Inferior parietal cortex (tissue), 1 donor: Measurements from ENCODE around the gene YBX2.

Source experiments
- DNase-seq: peaks from one replicate; pipeline ENCODE4 v3.0.0-alpha.2; 2016; ENCODE audit errors: extremely low spot score

The YBX2 gene

DNA sequence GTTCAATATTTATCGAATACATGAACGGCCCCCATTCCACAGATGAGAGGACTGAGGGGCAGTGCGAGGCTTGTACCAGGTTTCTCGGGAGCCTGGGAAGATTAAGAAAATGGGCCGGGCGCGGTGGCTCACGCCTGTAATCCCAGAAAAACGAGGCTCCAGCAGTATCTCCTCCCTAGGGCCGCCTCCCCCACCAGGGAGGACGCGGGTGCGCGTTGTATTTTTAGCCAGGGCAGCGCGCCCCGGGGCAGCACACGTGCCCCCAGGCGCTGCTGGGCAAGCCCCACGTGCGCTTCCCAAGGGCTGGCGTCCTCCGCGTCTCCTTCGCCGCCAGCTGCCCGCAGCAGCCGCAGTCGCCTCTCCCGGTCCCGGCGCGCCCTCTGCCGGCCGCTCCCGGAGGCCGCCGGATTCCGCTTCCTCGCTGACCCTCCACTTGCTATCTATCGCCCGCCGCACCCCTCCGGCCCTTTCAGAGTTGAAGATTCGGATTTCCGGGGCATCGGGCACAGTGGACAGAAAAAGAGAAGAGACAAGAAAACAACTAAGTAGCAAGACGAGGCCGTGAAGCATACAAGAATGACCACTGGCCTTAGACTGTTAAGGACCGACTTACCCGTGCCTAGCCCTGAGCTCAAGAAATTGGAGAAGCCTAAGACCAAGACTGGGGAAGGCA is 1.9 kb upstream of the YBX2 start:
- DNase-seq, result peak; percentile 77

DNA sequence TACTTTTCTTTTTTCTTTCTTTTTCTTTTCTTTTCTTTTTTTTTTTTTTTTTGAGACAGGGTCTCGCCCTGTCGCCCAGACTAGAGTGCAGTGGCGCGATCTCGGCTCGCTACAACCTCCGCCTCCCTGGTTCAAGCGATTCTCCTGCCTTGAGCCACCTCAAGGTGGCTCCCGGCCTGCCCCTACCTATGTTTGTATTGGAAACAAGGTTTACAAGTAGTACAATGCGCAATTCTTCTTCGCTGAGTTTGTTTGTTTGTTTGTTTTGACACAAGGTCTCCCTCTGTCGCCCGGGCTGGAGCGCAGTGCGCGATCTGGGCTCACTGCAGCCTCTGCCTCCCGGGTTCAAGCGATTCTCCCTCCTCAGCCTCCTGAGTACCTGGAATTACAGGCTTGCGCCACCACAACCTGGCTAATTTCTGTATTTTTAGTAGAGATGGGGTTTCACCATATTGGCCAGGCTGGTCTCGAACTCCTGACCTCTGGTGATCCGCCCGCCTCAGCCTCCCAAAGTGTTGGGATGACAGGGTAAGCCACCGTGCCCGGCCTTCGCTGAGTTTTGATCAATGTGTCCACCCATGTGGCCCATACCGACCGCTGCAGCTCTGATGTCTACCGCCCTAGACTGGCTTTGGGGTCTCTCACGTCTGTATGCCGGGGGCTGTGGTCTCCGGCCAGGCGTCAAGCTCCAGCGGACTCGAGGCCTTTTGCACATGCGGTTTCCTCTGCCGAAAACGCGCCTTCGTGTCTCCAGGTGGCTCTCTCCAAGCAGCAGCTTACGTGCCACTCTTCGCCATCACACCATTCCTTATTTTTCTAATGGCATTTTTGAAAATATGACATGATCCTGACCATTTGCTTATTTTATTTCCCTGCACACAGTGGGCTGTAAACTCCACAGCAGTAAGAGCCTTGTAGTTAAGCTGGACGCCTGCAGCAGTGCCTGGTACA is 1.1 kb upstream of the YBX2 start:
- no peak for DNase-seq

DNA sequence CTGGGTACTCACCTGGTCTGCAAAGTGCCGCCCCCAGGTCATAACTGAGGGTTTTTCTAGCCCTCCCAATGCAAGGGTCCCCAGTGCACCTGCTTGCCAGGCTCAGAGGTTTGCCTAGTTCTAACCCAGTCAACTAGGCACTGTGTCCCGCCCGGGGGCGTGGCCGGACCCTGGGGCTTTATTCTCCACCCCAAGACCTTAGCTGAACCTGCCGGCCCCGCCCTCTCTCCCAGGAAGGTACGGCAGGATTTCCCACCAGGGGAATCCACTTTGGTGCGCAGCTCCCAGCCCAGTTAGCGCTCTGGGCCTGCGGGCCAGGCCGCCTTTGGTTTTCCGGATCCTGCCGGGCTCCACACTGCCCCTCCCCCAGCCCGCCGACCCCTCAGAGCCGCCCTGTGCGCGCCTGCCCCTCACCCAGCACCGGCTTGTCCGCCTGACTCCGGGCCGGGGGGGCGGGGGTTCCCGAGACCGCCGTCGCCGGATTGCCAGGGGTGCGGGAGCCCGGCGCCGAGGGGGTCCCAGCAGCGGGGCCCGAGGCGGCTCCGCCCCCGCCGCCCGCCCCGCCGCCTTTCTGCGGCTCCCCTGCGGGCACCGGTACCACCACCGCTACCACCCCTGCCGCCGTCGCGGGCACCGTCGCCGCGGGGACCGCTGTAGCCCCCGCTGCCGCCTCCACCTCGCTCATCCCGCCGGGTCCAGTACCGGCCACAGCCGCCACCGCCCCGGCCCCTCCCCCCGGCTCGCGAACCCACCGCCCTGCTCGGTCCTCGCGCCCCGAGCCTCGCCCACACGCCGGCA is 424 bp downstream of the YBX2 start:
- DNase-seq, result no peak

- DNase-seq, result no peak
Observed at GRCh38 chr17:7293159-7293558, 1.3 kb downstream of the YBX2 start.

GRCh38 chr17:7292729-7293128 is 1.7 kb downstream of the YBX2 start:
- DNase-seq, result no peak

GRCh38 chr17:7292194-7292593 is 2.2 kb downstream of the YBX2 start:
- no peak for DNase-seq

DNA sequence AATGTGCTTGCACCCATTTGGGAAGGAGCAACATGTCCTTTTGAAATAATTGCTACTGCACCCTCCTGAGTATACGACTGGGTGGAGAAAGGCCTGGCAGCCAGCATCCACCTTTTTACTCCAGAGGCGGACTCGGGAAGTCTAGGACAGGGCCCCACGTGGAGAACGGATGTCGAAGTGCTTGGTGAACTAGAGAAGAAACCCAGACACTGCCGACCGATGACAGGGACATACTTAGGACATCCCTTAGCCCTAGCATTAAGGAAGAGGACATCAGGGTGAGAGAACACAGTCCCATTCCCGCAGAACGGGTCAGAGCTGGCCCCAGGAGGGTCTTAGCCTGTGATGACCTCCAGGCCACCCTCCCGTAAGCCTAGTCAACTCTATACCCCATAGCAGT is 3.8 kb downstream of the YBX2 start:
- DNase-seq, result no peak

DNA sequence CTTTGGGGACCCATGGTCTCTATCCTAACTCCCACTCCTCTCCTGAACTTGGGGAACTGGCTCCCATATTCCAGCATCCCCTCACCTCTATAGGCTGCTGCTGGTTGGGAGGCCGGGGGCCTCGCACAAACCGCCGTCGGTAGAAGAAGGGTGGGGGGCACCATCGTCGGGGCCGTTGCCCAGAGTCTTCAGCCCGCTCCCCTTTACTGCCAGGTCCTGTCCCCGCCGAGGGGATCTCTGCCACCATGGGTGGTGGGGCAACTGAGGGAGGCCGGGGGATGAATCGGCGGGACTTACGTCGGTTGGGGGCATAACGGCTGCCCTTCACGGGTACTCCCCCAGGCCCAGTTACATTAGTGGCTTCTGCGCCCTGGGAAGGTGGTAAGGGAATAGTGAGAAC is 4.3 kb downstream of the YBX2 start:
- DNase-seq, result no peak

DNA sequence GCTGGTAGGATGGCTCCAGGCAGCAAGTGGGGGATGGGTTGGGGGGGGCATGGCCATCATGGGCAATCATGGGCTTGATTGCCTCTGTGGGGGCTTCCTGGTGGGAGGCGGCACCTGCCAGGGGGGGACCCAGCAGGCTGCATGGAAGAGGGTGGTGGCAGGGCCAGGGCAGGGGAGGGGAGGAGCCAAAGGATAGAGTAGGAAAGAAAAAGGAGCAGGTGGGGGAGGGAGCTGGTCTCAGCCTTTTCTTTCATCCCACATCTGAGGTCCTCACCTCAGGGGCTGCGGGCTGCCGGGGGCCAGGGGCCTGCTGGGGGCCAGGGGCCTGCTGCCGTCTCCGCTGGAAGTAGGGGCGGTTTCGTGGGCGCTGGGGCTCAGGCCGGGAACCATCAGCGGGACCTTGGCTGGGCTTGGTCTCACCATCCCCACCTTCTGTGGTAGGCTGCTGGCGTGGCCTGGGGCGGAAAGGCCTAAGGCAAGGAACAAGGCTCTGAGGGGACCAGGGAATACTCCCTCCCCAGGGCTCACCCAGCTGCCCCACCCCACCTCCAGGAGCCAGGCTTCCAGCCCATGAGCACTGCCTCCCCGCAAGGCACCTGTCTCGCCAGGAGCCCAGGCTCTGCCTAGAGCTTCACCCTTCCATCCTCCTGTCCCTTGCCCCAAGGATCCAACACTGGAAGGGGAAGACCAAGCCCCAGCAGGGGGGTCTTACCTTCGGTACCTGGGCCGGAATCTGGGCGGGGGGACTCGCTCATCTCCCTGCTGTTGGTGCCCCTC is 5.0 kb downstream of the YBX2 start:
- no peak for DNase-seq

DNA sequence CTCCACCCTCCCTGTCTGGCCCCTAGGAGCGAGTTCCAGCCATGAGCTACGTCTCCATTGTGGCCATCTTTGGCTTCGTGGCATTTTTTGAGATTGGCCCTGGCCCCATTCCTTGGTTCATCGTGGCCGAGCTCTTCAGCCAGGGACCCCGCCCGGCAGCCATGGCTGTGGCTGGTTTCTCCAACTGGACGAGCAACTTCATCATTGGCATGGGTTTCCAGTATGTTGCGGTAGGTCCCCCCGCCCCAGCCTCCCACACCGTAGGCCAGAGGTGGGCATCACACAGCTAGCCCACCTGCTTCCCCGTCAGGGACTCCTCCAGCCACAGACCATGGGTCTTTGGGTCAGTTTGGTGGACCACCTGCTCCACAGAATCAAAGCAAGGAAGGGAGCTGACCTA is 8.8 kb downstream of the YBX2 start:
- no peak for DNase-seq

DNA sequence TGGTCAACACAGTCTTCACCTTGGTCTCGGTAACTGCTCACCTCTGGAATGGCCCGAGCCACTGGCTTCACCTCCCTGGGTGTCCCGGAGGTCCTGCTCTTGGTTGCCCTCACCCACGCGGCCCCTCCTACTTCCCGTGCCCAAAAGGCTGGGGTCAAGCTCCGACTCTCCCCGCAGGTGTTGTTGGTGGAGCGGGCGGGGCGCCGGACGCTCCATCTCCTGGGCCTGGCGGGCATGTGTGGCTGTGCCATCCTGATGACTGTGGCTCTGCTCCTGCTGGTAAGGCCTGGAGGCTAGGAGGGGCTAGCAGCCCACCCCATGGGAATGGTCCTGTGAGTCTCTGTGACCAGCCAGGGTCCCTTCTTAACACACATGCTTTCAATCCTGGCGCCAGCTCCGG is 9.5 kb downstream of the YBX2 start:
- no peak for DNase-seq

GRCh38 chr17:7283471-7284216 is 10.8 kb downstream of the YBX2 start:
- no peak for DNase-seq

DNA sequence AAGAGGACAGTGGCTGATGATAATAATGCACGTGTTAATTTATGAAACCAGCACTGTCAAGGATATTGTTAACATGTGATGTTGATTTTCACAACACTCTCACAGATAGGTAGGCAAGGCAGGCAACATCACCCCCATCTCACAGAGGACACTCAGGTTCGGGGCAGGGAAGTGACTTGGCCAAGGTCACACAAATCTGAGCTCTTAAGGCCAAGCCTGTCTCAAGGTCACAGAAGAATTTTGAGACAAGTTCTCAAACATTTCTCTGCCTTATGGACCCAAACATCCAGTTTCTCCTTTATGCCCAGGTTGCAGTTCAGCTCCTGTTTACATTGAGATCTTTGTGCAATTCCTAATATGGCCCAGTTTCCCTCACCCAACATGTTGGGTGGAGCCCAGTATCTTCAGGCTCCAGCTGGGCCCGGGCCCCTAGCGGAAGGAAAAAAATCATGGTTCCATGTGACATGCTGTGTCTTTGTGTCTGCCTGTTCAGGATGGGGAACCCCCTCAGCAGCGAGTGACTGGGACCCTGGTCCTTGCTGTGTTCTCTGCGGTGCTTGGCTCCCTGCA is 11.6 kb downstream of the YBX2 start:
- DNase-seq, result no peak

GRCh38 chr17:7281953-7282751 is 12.3 kb downstream of the YBX2 start:
- no peak for DNase-seq

DNA sequence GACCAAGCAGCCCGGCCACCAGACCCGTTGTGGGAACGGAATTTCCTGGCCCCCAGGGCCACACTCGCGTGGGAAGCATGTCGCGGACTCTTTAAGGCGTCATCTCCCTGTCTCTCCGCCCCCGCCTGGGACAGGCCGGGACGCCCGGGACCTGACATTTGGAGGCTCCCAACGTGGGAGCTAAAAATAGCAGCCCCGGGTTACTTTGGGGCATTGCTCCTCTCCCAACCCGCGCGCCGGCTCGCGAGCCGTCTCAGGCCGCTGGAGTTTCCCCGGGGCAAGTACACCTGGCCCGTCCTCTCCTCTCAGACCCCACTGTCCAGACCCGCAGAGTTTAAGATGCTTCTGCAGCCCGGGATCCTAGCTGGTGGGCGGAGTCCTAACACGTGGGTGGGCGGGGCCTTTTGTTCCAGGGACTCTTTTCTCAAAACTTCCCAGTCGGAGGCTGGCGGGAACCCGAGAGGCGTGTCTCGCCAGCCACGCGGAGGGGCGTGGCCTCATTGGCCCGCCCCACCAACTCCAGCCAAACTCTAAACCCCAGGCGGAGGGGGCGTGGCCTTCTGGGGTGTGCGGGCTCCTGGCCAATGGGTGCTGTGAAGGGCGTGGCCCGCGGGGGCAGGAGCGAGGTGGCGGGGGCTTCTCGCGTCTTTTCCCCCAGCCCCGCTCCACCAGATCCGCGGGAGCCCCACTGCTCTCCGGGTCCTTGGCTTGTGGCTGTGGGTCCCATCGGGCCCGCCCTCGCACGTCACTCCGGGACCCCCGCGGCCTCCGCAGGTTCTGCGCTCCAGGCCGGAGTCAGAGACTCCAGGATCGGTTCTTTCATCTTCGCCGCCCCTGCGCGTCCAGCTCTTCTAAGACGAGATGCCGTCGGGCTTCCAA is 13.1 kb downstream of the YBX2 start, which contains the start of gene SLC2A4:
TSS of gene SLC2A4 (plus strand) at position 645 of the 879 bp plus-strand sequence. CDS start at position 862, 217 bp downstream.
- DNase-seq, result peak; percentile 66

GRCh38 chr17:7280519-7281073 is 13.8 kb downstream of the YBX2 start:
- peak; percentile 84 for DNase-seq

- no peak for DNase-seq
Observed at GRCh38 chr17:7279448-7279847, 15.0 kb downstream of the YBX2 start.

- DNase-seq, result no peak
Observed at GRCh38 chr17:7266784-7267183, 27.7 kb downstream of the YBX2 start.
